Dermis microvascular lymphatic vessel endothelial cell (primary cell): ENCODE measurements around the gene ANKIB1. TPM values are rescaled to one million over a fixed set of nuclear protein-coding genes. Genes with fewer than 3 reads are reported as not detected.
A peak's percentile ranks its signal among the peaks of the same experiment; 100 is the strongest.

Experiments used
- DNase-seq, 2 donors: peaks; one replicate each; pipeline versions ENCODE4 v3.0.0 to v3.0.0-alpha.2; 2010; ENCODE audit warnings: low read depth in 2 of 2
- total RNA-seq: library from RNA; depleted of rRNA; stranded (reverse); fragments of >200 nt; gene quantifications from 2 replicates; pipeline ENCODE4 v1.2.1, GENCODE V29; 2014

The ANKIB1 gene
- total RNA-seq, 1 donor from 2014 or later: 24.6 TPM

DNA sequence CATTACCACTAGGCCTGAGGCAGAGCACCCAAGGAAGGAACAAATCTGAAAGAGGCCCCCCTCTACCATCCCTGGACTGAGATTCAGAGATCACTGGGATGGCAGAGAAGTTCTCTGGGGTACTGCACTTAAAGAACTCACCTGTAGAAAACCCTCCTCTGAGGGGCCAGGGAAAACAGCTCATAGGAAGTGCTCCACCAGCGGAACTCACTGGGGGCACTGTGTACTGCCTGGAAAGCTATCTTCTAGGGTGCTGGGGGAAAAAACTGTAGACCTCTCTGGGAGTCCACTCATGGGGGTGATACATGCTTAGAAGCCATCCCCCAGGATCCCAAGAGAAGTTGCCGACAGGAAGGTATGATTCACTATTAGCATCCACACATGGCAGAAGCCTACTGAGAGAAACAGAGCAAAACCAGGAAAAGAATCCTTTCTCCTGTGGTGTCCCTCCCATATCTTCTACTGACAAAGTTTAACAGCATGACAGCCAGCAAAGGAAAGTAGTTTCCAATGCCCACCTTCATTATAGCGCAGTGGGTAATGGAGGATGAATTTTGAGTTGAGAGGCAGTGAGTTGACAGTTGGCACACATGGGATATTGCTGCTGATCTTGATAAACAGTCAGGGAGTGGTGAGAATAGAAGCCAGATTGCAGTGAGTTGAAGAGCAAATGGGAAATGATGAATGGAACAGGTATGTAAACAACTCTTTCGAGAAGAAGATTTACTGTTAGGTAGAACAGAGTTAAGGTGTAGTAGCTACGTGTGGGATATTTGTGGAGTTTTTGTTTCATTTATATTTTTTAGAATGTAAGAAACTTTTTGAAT lies 20.9 kb downstream of the ANKIB1 start:
- peak in 1 of 2 donors; percentile 10 for DNase-seq

DNA sequence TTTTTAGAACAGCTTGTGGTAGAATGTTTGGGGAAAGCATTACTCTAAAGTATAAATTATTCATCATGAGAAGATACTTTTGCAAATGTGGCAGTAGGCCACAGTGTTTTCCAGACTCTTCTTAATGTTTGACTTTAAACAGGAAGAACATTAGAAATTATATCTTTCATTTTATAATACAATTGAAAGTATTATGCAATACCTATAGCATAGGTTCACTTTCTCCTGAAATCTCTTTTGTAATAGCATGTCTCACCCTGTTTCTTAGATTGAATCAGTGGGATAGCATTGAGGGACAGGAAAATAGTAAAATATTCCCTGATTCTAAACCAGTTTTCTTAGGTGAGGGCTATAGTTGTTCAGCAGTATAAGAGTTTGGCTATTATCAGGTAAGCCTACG lies 23.1 kb downstream of the ANKIB1 start:
- DNase-seq: no peak

DNA sequence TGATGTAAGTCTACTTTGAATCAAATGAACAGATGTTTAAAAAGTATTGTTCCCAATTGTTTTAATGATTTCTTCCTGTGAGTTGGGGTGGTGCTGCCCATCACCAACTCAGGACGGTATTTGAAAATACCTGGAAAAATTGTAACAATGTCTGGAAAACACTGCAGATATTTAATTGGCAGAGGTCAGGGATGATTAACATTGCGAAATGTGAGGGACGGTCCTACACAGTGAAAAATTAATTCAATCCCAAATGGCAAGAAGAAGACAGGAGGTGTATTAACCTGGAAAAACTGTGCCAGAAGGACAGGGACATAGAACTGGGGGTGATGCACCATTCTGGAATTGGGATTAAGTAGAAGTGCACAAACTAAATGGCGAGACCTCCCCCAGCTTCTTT lies 29.6 kb downstream of the ANKIB1 start:
- DNase-seq: no peak

DNA sequence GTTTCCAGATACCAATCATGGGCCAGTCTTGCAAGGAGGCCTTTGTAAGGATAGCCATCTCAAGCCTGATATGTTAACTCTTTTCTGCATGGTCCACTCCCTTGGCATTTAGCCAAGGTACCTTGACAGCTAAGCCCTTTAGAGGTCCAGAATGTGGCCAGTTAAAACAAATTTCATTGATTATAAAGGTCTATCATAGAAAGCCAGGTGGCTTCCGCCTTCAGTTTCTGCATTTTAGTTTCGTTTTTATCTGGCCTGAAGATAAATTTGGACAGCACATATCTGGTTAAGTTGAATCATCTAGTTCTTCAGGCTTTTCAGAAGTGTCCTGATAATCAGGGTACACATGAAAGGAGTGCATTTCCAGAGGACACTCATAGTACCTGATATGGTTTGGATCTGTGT lies 30.7 kb downstream of the ANKIB1 start:
- no peak for DNase-seq

DNA sequence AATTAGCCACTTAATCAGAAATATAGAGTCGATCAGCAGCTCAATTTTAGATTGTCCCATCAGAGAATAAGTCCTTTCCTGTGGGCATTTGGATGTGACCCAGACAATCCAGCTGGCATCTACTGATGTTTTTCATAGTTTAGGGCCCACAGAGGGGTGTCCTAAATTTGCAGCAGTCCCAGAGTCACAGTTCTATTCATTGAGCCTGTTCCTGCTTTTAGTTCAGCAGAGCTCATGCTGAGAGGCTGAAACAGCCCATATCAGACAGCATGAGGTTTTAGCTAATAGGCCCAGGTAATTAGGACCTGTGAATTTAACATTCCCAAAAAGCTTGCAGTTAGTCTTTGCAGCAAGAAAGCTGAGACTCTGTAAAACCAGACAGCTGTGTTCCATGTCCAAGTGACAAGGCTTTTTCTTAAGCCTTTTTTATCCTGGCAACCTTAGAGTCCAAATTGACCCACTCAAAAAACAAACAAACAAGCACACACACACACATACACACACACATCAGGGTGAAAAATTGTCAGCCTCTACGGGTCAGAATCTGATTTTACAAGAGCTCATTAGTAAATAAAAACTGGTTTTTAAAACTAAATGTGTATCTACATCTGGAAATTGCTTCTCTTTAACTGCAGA lies 33.7 kb downstream of the ANKIB1 start:
- DNase-seq: no peak

DNA sequence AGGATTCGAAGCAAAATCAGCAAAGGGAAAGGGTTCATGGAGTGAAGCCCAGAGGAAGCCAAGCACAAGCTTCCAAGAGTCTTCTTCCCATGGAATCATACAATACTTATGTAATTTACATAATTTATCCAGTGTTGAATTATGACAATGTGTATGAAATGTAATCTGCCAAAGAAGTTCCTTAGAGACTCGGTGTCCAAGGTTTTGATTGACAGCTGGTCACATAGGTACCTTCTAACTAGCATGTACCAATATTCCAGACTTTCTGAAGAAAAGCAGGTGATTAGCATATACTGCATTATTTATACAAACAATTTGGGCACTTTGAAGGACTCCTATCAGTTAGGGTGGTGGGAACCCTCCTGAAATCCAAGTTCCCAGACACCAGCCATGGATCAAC lies 35.3 kb downstream of the ANKIB1 start:
- DNase-seq: no peak

DNA sequence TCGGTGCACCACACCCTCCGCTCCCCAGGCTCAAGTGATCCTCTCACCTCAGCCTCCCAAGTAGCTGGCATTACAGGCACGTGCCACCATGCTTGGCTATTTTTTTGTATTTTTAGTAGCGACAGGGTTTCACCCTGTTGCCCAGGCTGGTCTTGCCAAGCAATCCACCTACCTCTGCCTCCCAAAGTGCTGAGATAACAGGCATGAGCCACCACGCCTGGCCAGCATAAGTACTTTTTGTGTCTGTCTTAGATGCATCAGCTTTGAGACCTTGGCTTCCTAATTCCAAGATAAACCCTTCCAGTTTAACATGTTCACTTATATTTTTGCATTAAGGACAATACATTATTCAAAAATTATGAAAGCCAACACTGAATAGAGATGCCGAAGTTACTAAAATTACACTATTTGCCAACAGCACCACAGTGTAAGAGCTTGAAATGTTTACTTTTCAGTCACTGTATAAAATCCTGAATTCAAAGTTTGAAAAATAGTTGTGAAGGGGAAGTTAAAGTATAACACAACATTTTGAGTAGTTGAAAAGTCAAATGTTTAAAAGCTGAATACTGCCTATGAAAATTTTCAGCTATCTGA lies 36.5 kb downstream of the ANKIB1 start:
- DNase-seq: no peak

DNA sequence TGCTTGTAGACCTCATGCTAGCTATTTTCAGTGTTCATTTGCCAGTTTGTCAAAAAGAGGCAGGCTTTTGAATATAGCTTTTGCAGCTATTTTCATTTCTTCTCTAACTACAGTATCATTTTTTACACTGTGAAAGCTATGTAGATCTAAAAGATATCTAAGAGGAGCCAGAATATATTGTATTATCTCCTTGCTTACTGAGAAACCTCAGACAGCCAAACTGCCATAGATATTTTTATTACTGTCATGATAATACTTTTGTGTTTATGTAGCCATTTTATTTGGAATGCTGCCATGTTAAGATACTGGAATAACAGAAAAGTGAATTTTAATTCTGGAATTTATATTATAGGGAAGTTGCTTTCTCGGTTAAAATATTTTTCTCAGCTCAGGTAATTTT lies 37.2 kb downstream of the ANKIB1 start:
- DNase-seq: peak in 1 of 2 donors; percentile 7

DNA sequence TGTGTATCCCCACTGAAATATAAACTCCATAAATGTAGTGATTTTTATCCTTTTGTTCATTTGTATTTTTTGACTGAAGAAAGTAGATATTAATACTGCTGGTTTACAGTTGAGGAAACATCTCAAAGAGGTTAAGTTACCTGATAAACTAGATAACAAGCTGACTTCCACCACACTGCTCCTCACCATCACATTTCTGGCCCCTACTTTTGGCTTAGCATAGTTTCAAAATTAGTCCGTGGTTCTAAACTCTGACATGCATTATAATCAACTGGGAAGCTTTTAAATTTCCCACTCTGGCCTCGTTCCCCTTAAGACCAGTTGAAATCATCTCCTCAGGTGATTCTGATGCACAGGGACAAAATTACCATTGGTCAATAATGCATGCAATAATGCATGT lies 43.5 kb downstream of the ANKIB1 start:
- no peak for DNase-seq

DNA sequence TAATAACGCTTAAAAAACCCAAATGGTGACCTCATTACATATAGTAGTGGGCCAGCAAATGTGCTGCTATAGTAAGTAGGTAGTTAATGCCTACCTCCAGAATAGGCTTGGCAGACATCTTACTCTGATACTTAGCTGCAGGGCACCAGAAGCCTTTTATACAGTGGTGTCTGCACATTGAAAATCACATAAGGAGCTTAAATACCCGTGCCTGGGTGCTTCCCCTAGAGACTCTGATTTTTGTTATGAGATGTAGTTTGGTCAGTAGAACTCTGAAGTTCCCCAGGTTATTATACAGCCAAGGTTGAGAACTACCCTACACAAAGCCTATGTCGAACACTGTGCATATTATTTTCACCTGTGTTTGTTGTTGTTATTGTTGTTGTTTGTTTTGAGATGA lies 47.2 kb downstream of the ANKIB1 start:
- no peak for DNase-seq

DNA sequence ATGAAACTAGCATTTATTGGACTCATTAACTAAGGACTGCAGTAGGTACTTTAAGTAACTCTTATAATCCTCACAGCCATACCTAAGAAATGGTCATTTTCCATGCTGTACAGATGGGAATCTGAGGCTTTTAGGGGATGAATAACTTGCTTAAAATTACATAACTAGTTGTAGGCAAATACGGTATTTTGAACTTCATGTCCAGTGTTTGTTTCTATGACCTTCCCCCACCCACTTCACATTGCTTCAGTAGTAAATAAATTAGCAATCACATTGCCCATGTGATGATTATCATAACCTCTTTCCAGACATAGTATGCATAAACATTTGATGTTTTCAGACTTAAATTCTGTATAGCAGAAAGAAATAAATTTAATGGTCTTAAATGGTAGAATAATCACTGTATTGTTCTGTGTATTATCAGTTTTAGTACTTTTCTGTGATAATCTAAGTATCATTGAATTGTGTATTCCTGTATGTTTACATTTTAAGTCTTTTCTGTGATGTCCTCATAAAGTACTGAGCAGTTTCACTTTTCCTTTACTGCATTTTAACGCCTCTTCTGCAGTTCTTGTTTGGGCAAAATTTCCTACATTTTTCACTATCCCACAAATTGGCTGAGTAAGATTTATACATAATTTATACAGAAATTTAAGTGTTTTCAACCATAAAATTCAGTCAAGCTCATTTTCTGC lies 48.3 kb downstream of the ANKIB1 start:
- no peak for DNase-seq

DNA sequence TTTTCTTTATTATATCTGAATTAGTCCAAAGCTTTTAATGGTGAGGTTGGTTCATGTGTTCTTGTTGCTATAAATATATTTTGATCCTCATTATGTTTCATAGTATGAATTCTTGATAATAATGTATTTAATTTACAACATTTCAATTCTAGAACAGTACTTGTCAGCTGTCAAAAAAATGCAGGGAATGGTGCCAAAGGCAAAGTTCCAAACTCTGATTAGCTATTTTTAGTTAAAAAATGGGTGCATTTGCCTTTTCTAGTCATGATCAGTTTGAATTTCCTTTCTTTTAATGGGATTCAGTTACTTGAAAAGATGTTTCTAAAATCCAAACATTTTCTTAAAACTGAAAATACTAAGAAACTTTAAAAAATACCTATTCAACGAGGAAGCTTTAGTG lies 49.6 kb downstream of the ANKIB1 start:
- DNase-seq: no peak

DNA sequence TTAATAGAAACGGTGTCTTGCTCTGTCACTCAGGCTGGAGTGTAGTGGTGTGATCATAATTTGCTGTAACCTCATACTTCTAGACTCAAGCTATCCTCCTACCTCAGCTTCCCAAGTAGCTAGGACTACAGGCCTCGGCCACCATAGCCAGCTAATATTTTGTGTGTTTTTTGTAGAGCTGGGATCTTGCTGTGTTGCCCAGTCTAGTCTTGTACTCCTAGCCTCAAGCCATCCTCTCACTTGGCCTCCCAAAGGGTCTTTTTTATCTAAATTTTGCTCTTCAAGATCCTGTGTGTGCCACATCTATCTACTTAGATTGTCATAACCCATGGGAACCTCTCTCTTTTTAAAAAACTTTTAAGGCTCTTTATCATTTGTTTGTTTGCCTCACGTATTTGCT lies 50.5 kb downstream of the ANKIB1 start:
- DNase-seq: no peak

DNA sequence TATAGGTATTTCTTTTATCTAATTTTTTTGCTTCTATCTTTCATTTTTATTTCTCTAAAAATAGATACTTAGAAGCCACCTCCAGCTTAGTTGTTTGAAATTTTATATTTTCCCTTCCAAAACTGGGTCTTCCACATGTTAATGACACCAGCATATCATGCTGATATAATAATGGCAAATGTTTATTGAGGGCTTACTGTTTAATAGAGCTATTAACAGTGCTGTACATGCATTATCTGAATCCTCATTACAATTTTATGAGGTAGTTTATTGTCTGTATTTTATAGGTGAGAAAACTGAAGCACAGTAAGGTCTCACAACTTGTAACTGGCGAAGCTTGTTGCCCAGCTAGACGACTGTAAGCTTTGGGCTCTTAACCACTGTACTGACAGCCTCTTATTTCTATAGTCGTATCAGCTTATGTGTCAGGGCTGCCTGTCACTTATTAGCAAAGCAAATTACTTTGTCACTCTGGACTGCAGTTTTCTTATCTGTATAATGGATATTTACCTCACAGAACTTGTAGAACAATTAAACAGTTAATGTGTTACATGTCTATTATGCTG lies 51.2 kb downstream of the ANKIB1 start:
- no peak for DNase-seq

DNA sequence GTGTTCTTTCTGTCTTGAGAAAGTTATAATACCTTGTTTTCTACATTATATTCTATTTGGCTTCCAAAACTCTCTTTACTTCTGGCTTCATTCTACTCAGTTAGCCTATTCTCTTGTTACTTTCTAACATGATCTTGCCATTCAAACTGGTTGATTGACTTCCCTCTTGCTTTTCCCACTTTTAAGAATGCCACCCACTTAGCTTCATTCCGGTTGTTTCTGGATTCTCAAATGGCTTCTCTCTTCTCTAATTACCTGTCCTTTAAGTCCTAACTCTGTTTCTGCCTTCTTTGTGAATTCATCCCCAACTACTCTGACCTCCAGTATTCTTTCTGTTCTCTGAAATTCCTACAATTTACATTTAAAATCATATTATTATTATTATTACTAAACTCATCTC lies 52.0 kb downstream of the ANKIB1 start:
- no peak for DNase-seq

DNA sequence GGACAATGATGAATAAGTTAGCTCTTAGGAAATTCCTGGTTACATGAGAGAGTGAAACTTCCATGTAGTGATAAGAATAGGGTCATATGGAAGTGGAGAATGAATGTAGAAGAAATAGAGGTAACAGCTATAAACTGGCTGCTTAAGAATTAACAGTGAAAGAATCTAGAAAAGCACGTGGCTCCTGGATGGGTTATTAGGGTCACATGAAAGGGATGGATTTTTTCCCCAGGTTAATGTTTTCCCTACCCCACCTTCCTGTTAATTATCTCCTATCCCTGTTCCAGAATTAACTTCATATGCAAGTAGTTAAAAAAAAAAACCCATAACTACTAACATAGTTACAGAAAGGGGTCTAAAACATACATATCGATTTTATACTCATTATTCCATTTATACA lies 58.0 kb downstream of the ANKIB1 start:
- DNase-seq: no peak

DNA sequence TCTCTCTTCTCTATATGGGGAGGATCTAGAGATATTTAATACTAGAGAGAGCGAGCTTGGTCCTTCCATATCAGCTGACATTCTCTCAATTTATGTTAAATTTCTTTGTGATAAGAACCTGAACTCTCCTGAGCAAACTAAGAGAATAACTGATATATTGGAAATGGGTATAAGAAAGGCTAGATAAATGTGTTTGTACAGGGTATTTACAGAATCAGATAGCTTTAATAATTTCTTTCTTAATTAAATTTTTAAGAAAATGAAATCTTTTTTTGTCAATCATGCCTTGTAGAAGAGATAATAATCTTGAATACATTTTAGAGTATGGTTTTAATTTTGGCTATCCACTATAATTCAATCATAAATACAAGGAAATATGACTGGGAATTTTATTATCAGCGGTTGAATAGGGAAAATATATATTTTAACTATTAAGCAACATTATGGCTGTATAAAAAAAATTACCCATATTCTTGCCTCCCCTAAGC lies 58.7 kb downstream of the ANKIB1 start:
- DNase-seq: no peak

DNA sequence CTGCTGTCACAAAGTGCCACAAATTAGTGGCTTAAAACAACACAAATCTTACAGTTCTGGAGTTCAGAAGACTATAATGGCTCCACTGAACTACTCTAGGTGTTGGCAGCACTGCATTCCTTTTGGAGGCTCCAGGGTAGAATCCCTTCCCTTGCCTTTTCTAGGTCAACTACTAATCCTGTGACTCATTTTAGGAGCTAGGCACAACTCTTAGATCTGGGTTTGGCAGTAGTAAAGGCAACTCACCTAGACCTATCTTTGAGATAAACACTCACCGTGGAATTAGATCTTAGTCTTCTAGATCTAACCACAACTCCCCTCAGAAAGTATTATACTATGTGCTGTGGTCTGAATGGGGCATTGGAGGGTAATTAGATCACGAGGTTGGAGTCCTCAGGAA lies 60.4 kb downstream of the ANKIB1 start:
- DNase-seq: no peak

DNA sequence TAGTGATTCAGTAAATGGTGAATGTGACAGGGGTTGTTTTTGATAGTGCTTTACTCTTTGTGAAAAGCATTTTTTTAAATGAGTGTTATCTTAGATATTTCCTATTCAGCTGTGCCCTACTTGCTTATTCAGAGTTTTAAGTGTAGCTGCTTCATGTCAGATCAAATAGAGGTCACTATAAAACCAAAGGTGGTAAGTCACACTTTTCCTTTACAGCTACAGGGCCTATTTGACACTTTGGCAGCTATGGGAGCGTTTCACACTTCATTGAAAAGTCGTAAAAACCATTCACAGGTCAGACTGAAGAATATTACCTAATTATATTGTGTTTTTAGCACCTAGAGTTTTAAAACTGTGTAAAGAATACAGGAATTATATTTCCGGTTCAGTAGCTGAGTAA lies 67.3 kb downstream of the ANKIB1 start:
- DNase-seq: peak; percentile 51 to 61

DNA sequence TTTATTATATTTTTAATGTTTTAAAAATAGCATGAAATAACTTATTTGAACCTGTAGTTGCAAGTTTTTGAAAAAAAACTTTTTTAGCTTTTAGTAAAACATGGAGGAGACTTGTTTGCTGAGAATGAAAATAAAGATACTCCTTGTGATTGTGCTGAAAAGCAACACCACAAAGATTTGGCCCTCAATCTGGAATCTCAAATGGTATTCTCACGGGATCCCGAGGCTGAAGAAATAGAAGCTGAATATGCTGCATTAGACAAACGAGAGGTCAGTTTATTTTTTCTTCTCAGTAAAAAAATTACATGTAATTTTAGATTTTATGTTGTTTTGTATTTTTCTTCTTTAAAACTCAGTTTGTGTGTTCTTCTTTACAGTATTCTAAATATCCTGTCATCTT lies 73.5 kb downstream of the ANKIB1 start:
- DNase-seq: no peak

DNA sequence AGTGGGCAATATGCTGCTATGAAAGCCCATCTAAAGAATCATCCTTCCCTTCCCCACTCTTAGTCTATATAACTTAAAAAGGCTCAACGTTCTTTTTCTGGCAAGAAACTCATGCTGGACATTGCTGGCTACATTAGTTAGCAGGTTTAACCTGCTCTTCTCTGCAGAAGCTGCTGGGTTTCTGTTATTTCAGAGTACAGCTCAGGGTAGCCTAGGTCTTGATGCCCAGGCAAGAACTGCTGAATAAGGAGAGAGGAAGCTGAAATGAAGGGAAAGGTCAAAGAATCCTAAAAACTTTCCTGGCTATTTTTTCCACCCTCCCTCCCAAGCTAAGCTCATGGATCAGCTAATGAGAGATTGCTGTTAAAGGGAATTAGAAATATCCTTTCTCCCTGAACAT lies 79.4 kb downstream of the ANKIB1 start:
- no peak for DNase-seq

DNA sequence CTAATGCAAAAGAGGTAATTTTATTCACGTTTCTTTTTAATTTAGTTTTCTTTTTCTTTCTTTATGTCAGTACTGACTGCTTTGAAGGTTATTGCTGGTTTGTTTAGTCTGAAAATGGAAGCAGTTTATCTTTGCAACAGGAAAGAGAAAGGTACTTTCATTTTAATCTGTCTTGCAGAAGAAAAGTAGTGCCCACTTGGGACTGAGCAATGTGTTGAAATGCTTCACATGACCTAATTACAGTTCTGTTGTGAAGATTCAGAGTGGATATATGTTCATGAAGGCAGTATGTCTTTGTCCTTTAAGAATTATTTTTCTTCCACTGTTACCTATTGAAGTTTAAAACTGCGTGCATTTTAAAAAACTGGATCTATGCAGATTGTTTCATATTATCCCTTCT lies 80.1 kb downstream of the ANKIB1 start:
- no peak for DNase-seq
